Measurements from ENCODE around the gene IZUMO4.
"Not testable (repeated sequence)": the region's sequence is repeated elsewhere in the genome, so short reads cannot be mapped to it uniquely, and the experiment has no call there.

DNA sequence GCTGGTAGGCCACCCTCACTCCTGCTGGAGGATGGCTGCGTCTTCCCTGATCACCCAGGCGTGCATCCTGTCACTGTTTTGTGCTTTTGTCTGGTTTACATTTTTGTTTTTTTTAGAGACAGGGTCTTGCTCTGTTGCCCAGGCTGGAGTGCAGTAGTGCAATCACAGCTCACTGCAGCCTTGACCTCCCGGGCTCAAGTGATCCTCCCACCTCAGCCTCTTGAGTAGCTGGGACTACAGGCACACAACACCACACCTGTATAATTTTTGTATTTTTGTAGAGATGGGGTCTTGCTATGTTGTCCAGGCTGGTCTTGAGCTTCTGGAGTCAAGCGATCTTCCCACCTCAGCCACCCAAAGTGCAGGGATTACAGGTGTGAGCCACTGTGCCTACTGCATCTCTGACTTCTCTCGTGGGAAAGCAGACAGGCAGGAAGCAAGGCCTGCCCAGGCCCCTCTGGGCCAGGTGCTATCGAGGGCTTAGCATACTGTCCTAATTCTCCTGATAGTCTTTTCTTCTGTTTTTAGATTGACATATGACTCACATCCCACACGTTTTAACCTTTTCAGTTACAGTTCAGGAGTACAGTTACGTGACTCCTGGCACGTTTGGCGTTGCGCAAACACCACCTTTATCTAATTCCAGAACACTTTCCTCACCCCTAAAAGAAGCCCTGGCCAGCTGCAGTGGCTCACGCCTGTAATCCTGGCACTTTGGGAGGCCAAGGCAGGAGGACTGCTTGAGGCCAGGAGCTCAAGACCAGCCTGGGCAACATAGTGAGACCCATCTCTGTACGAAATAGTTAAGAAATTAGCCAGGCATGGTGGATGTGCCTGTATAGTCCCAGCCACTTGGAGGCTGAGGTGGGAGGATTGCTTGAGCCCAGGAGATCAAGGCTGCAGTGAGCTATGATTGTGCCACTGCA, 9.8 kb upstream of the IZUMO4 start:
- not testable (repeated sequence) for TF ChIP-seq POLR2A, POLR2AphosphoS5, EP300 (IDR thresholded peaks at IDR 0.05)
- TF ChIP-seq, protein P1, sequence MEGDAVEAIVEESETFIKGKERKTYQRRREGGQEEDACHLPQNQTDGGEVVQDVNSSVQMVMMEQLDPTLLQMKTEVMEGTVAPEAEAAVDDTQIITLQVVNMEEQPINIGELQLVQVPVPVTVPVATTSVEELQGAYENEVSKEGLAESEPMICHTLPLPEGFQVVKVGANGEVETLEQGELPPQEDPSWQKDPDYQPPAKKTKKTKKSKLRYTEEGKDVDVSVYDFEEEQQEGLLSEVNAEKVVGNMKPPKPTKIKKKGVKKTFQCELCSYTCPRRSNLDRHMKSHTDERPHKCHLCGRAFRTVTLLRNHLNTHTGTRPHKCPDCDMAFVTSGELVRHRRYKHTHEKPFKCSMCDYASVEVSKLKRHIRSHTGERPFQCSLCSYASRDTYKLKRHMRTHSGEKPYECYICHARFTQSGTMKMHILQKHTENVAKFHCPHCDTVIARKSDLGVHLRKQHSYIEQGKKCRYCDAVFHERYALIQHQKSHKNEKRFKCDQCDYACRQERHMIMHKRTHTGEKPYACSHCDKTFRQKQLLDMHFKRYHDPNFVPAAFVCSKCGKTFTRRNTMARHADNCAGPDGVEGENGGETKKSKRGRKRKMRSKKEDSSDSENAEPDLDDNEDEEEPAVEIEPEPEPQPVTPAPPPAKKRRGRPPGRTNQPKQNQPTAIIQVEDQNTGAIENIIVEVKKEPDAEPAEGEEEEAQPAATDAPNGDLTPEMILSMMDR (IDR thresholded peaks at IDR 0.05): not testable (repeated sequence)
